B cell (primary cell): Measurements from ENCODE around the gene SEMA3F. TPM values are rescaled to one million over a fixed set of nuclear protein-coding genes. Genes with fewer than 3 reads are reported as not detected.

Experiments
- ATAC-seq: fragments of 200-7000 bp; cut with Tn5 transposase; one replicate; pipeline ENCODE4 v1.10.0; 2021; ENCODE audit warnings: low read depth, mild to moderate bottlenecking, moderate number of reproducible peaks, moderate library complexity
- CTCF ChIA-PET: fragments of 350-600 bp; sonication (Branson Sonifier 250); formaldehyde crosslinking; loops from one replicate; lab custom pipeline; 2021; ENCODE audit warnings: antibody characterized with exemption, inconsistent platforms; lab: Charles Lee
- POLR2A ChIA-PET: fragments of 350-600 bp; sonication (Branson Sonifier 250); formaldehyde crosslinking; loops from one replicate; lab custom pipeline; 2021; ENCODE audit warnings: antibody characterized with exemption; lab: Charles Lee
- DNase-seq: peaks from one replicate; pipeline ENCODE4 v3.0.0; 2013
- H2AFZ ChIP-seq: 2 replicates; pipeline ENCODE4 v1.6.1; 2012; ENCODE audit warnings: mild to moderate bottlenecking, low read depth, low read length; ENCODE audit not compliant: insufficient read depth, poor library complexity, severe bottlenecking
- H3K27ac ChIP-seq, 2 donors: 1 replicate in 1 of 2; 2 replicates in 1 of 2; pipeline ENCODE4 v1.5.1; 2012 to 2013; ENCODE audit warnings: low read length in 2 of 2, mild to moderate bottlenecking in 2 of 2, moderate library complexity in 1 of 2
- H3K27me3 ChIP-seq, 4 experiments: fragments of 200-600 bp in 1 of 4; sonication (generic) in 1 of 4; replicated peaks in 1 of 4; 1 replicate in 2 of 4; 2 replicates in 2 of 4; pipeline versions ENCODE4 v1.6.1 to v1.7.0; 2013 to 2016; ENCODE audit warnings: low read length in 3 of 4, mild to moderate bottlenecking in 2 of 4, mixed read lengths in 1 of 4, moderate library complexity in 1 of 4; ENCODE audit not compliant: insufficient read depth in 4 of 4, control insufficient read depth in 3 of 4; ENCODE audit errors: control extremely low read depth in 1 of 4
- H3K36me3 ChIP-seq, 2 experiments: replicated peaks in 1 of 2; 1 replicate in 1 of 2; 2 replicates in 1 of 2; pipeline versions ENCODE4 v1.6.1 to v1.7.1; 2013; ENCODE audit warnings: low read length in 1 of 2; ENCODE audit not compliant: insufficient read depth in 2 of 2, control insufficient read depth in 1 of 2; ENCODE audit errors: control extremely low read depth in 1 of 2, extremely low read depth in 1 of 2
- H3K4me1 ChIP-seq, 2 donors: fragments of 200-600 bp in 1 of 2; sonication (generic) in 1 of 2; 1 replicate in 1 of 2; 2 replicates in 1 of 2; pipeline versions ENCODE4 v1.5.1 to v1.6.1; 2013 to 2017; ENCODE audit warnings: low read length in 2 of 2; ENCODE audit not compliant: control insufficient read depth in 2 of 2, insufficient read depth in 2 of 2
- H3K4me2 ChIP-seq: replicated peaks from 2 replicates; pipeline ENCODE3; 2012; ENCODE audit warnings: mild to moderate bottlenecking, low read depth, low read length; ENCODE audit not compliant: poor library complexity, severe bottlenecking
- H3K4me3 ChIP-seq, 5 experiments: fragments of 200-600 bp in 1 of 5; sonication (generic) in 1 of 5; 1 replicate in 3 of 5; 2 replicates in 2 of 5; pipeline versions ENCODE4 v1.5.1 to v1.7.0; 2011 to 2016; ENCODE audit warnings: low read length in 4 of 5, mild to moderate bottlenecking in 4 of 5, low read depth in 2 of 5, control low read depth in 1 of 5, moderate library complexity in 1 of 5; ENCODE audit not compliant: insufficient read depth in 1 of 5; ENCODE audit errors: control extremely low read depth in 1 of 5, extremely low read depth in 1 of 5
- H3K79me2 ChIP-seq: fragments of 200-600 bp; sonication (generic); one replicate; pipeline ENCODE4 v1.6.0; 2016; ENCODE audit warnings: low read length; ENCODE audit not compliant: control insufficient read depth, insufficient read depth
- H3K9ac ChIP-seq: fragments of 200-600 bp; sonication (generic); 2 replicates; pipeline ENCODE4 v1.6.1; 2017; ENCODE audit warnings: mild to moderate bottlenecking, low read length, moderate library complexity
- H3K9me3 ChIP-seq, 3 donors: one replicate each; pipeline versions ENCODE4 v1.6.1 to v1.7.1; 2013; ENCODE audit warnings: low read length in 2 of 3; ENCODE audit not compliant: control insufficient read depth in 2 of 3, insufficient read depth in 1 of 3; ENCODE audit errors: control extremely low read depth in 1 of 3
- H4K20me1 ChIP-seq: 2 replicates; pipeline ENCODE4 v1.6.0; 2012; ENCODE audit warnings: mild to moderate bottlenecking, low read length; ENCODE audit not compliant: insufficient read depth, control insufficient read depth, poor library complexity, severe bottlenecking
- H3K27ac Mint-ChIP-seq: one replicate; pipeline ENCODE4 v1.8.0; 2021; ENCODE audit warnings: mixed read lengths
- H3K27me3 Mint-ChIP-seq: one replicate; pipeline ENCODE4 v1.8.0; 2021; ENCODE audit warnings: mixed read lengths
- H3K4me1 Mint-ChIP-seq: one replicate; pipeline ENCODE4 v1.8.0; 2021; ENCODE audit warnings: mixed read lengths
- H3K4me3 Mint-ChIP-seq: one replicate; pipeline ENCODE4 v1.8.0; 2021; ENCODE audit warnings: mixed read lengths
- H3K9me3 Mint-ChIP-seq: one replicate; pipeline ENCODE4 v1.8.0; 2022; ENCODE audit warnings: mixed read lengths; ENCODE audit not compliant: insufficient read depth
- EZH2 ChIP-seq: IDR thresholded peaks from 2 replicates; pipeline ENCODE4 v1.6.1; 2012; ENCODE audit warnings: borderline replicate concordance, low read depth, mild to moderate bottlenecking, moderate library complexity, low read length; ENCODE audit not compliant: insufficient read depth, poor library complexity, severe bottlenecking
- WGBS: methylation state at CpG from one replicate; pipeline ENCODE4 v1.1.5; 2013; ENCODE audit warnings: missing lambda C conversion rate; ENCODE audit not compliant: insufficient coverage; 5-methylcytosine and 5-hydroxymethylcytosine counted together
- intact Hi-C: fragments of 100-400 bp; cut with micrococcal nuclease; formaldehyde crosslinking; loops from one replicate; pipeline ENCODE4 v1.10.0; 2022
- polyA plus RNA-seq: library from polyadenylated mRNA; depleted of rRNA; stranded (reverse); fragments of >200 nt; gene quantifications from 2 replicates; pipeline ENCODE4 v1.2.3, GENCODE V29; 2012
- total RNA-seq, 2 donors: library from RNA; stranded (reverse); fragments of 120-200 nt in 1 of 2; gene quantifications; 1 replicate in 1 of 2; 2 replicates in 1 of 2; pipeline versions ENCODE4 v1.2.3 to v1.2.4, GENCODE V29; 2013 to 2022
- TF ChIP-seq, protein P1 (sequence below): fragments of 200-600 bp; IDR thresholded peaks from one replicate; pipeline ENCODE4 v1.8.0; 2022; ENCODE audit warnings: antibody characterized with exemption, mild to moderate bottlenecking

SEMA3F gene
- total and polyA plus RNA-seq, 2 donors (not counting 1 experiment from before 2014, with no cell fraction given), result 0.27 TPM; not detected in 1

DNA sequence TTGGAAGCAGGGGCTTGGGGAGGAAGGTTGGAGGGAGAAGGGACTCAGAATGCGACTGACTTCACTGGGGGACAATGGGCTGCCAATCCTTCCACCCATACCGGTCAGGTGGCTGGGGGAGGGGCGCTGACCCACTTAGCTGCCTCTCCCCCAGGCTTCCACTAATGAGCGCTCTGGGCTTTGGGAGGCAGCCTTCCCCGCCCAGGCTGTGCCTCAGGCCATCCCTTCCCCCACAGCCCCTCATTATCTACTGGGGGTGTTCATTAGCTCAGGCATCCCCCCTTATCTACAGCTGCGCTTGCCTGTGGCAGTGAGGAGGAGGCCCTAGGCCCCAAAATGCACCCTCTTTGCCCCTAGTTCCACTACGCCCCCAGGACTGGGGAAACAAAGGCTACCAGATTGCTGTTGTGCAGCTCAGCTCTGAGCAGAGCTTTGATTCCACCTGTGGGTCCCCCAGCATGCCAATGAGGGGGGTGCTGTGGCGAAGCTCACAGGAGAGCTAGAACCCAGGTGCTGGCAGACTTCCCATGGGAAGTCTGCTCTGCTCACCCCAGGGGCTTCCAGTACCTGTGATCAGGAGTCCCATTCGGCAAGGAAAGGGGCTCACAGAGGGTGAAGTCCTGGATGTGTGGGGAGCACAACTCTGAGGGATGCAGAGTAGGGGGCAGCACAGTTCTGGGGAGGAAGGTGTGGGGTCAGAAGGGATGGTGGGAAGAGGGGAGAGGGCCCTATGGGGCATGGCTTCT lies 29.4 kb upstream of the SEMA3F start:
- H4K20me1 ChIP-seq, result peaks cover 11% of the 10 kb centered on the region
- no peaks in the 10 kb centered on the region for H3K79me2 ChIP-seq
- H3K36me3 ChIP-seq, result peaks cover 8 to 9% of the 10 kb centered on the region in 2 experiments
- TF ChIP-seq, protein P1, sequence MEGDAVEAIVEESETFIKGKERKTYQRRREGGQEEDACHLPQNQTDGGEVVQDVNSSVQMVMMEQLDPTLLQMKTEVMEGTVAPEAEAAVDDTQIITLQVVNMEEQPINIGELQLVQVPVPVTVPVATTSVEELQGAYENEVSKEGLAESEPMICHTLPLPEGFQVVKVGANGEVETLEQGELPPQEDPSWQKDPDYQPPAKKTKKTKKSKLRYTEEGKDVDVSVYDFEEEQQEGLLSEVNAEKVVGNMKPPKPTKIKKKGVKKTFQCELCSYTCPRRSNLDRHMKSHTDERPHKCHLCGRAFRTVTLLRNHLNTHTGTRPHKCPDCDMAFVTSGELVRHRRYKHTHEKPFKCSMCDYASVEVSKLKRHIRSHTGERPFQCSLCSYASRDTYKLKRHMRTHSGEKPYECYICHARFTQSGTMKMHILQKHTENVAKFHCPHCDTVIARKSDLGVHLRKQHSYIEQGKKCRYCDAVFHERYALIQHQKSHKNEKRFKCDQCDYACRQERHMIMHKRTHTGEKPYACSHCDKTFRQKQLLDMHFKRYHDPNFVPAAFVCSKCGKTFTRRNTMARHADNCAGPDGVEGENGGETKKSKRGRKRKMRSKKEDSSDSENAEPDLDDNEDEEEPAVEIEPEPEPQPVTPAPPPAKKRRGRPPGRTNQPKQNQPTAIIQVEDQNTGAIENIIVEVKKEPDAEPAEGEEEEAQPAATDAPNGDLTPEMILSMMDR, result no peak
- no peak for TF ChIP-seq EZH2
- no peak for ATAC-seq
- H3K4me2 ChIP-seq, result no peak overlapping the region
- WGBS, result 81% methylated on average over 5 of the region's 9 CpGs
- peaks cover 0 to 2% (median 0%) of the 10 kb centered on the region in 4 experiments for H3K27me3 ChIP-seq
- intact Hi-C loops, result no loop called here
- no peaks in the 10 kb centered on the region for H3K4me1 ChIP-seq
- CTCF ChIA-PET, result no interaction called here
- no peak overlapping the region for H3K27ac ChIP-seq
- Mint-ChIP-seq H3K9me3 (no peaks in the 10 kb centered on the region), H3K27ac (no peak overlapping the region), H3K4me1 (peaks cover 2% of the 10 kb centered on the region), H3K4me3 (no peak overlapping the region), H3K27me3 (no peaks in the 10 kb centered on the region)
- no peak for DNase-seq
- H2AFZ ChIP-seq, result no peak overlapping the region
- no peaks in the 10 kb centered on the region for H3K9me3 ChIP-seq
- H3K4me3 ChIP-seq, result no peak overlapping the region
- POLR2A ChIA-PET, result no interaction called here
- H3K9ac ChIP-seq, result no peak overlapping the region
